ENCODE data around the gene UBAC1.
A peak's percentile ranks its signal among the peaks of the same experiment; 100 is the strongest.

Gene UBAC1

GRCh38 chr9:135929656-135930445, 31.3 kb downstream of the UBAC1 start:
- Histone ChIP-seq H3K27ac (ENCODE audit: extremely low read depth, low read depth, low read length) (no peak overlapping the region), H3K36me3 (ENCODE audit: control insufficient read depth in 2 of 2, insufficient read depth in 1 of 2, low read length in 2 of 2) (peaks cover 0 to 40% of the 10 kb centered on the region in 2 experiments; a peak in 2 of 3 replicates)
- CTCF ChIA-PET = interaction anchor here (1.0 kb wide), 1 partner anchor 209 kb away, joined by 4 read pairs; no protein-coding TSS in a partner anchor

GRCh38 chr9:135928731-135929655, 32.2 kb downstream of the UBAC1 start:
- H3K9me3 ChIP-seq (ENCODE audit: control insufficient read depth, insufficient read depth, low read depth, low read length) = no peaks in the 10 kb centered on the region
- CTCF ChIA-PET = no interaction called here
- no peak for TF ChIP-seq ZBTB44 (tag by site-specific recombination; IDR thresholded peaks at IDR 0.05)
- TF ChIP-seq HOXD13 (CRISPR knock-in tag; IDR thresholded peaks at IDR 0.05; ENCODE audit: borderline replicate concordance) = no peak
- no peak for TF ChIP-seq TSHZ1 (tag by site-specific recombination; IDR thresholded peaks at IDR 0.05; ENCODE audit: borderline replicate concordance)
- TF ChIP-seq ATF2 (tag by site-specific recombination; IDR thresholded peaks at IDR 0.05; ENCODE audit: low read depth) = no peak
- TF ChIP-seq ZNF677 (tag by site-specific recombination; IDR thresholded peaks at IDR 0.05) = no peak
- no peak for TF ChIP-seq ZNF239 (tag by site-specific recombination; IDR thresholded peaks at IDR 0.05)
- TF ChIP-seq KLF16 (tag by site-specific recombination; IDR thresholded peaks at IDR 0.05) = no peak
- no peak for TF ChIP-seq ZNF530 (tag by site-specific recombination; IDR thresholded peaks at IDR 0.05; ENCODE audit: low read depth)
- TF ChIP-seq ZNF549 (tag by site-specific recombination; IDR thresholded peaks at IDR 0.05) = no peak
- TF ChIP-seq ZNF629 (tag by site-specific recombination; IDR thresholded peaks at IDR 0.05) = no peak
- no peak for TF ChIP-seq ZNF202 (tag by site-specific recombination; IDR thresholded peaks at IDR 0.05; ENCODE audit: borderline replicate concordance)
- TF ChIP-seq ZNF174 (tag by site-specific recombination; IDR thresholded peaks at IDR 0.05) = no peak
- no peak for TF ChIP-seq ZNF707 (tag by site-specific recombination; IDR thresholded peaks at IDR 0.05)
- TF ChIP-seq ZNF398 (tag by site-specific recombination; IDR thresholded peaks at IDR 0.05) = no peak
- TF ChIP-seq ZNF664 (tag by site-specific recombination; IDR thresholded peaks at IDR 0.05) = no peak
- peaks cover 0 to 38% of the 10 kb centered on the region in 2 experiments; a peak in 1 of 3 replicates for H3K36me3 ChIP-seq (ENCODE audit: control insufficient read depth in 2 of 2, insufficient read depth in 1 of 2, low read length in 2 of 2)
- no peak overlapping the region for H3K4me3 ChIP-seq (ENCODE audit: low read depth, low read length)
- POLR2A ChIA-PET = no interaction called here
- H3K27ac ChIP-seq (ENCODE audit: extremely low read depth, low read depth, low read length) = no peak overlapping the region
- no peaks in the 10 kb centered on the region for H3K4me1 ChIP-seq (ENCODE audit: control insufficient read depth, insufficient read depth, low read length)

More at GRCh38 chr9:135929656-135930445, 31.3 kb downstream of the UBAC1 start:
- Histone ChIP-seq H3K4me1 (ENCODE audit: control insufficient read depth, insufficient read depth, low read length) (no peaks in the 10 kb centered on the region), H3K4me3 (ENCODE audit: low read depth, low read length) (no peak overlapping the region), H3K9me3 (ENCODE audit: control insufficient read depth, insufficient read depth, low read depth, low read length) (no peaks in the 10 kb centered on the region)
- POLR2A ChIA-PET = no interaction called here
- peak; percentile 37; the same call in 1 of the 2 replicates for TF ChIP-seq KLF1 (tag by site-specific recombination; IDR thresholded peaks at IDR 0.05)
- no peak for TF ChIP-seq ZNF211 (tag by site-specific recombination; IDR thresholded peaks at IDR 0.05; ENCODE audit: low read depth)
